Measurements from ENCODE around the gene CHN1.

Gene CHN1

GRCh38 chr2:174788291-174788929 is 216.8 kb downstream of the CHN1 start:
- TF ChIP-seq, protein P1, sequence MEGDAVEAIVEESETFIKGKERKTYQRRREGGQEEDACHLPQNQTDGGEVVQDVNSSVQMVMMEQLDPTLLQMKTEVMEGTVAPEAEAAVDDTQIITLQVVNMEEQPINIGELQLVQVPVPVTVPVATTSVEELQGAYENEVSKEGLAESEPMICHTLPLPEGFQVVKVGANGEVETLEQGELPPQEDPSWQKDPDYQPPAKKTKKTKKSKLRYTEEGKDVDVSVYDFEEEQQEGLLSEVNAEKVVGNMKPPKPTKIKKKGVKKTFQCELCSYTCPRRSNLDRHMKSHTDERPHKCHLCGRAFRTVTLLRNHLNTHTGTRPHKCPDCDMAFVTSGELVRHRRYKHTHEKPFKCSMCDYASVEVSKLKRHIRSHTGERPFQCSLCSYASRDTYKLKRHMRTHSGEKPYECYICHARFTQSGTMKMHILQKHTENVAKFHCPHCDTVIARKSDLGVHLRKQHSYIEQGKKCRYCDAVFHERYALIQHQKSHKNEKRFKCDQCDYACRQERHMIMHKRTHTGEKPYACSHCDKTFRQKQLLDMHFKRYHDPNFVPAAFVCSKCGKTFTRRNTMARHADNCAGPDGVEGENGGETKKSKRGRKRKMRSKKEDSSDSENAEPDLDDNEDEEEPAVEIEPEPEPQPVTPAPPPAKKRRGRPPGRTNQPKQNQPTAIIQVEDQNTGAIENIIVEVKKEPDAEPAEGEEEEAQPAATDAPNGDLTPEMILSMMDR (IDR thresholded peaks at IDR 0.05): no peak

- TF ChIP-seq, protein P1 (IDR thresholded peaks at IDR 0.05): no peak
Measured at GRCh38 chr2:174787487-174788205, 217.5 kb downstream of the CHN1 start.

DNA sequence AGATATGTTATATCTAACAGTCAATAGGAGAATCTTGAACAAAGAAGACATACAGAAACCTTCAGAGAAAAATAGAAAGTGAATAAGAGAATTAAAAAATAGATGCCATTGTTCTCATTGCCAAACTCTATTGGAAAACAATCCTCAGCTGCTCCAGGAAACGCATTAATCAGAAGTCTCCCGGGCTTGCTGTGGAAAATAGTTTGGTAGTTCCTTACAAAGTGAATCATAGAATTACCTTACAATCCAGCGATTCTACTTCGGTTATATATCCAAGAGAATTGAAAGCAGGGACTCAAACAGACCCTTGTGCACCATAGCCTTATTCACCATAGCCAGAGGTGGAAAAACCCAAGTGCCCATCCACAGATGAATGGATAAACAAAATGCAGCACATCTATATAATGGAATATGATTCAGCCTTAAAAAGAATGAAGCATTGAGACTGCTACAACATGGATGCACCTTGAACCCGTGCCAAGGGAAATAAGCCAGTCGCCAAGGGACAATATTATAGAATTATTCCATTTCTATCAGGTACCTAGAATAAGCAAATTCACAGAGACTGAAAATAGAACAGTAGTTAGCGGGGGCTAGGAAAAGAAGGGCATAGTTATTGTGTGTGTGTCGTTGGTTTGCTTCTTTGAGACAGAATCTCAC is 219.0 kb downstream of the CHN1 start:
- TF ChIP-seq, protein P1 (IDR thresholded peaks at IDR 0.05): no peak

GRCh38 chr2:174785481-174785880 is 219.7 kb downstream of the CHN1 start:
- TF ChIP-seq, protein P1 (IDR thresholded peaks at IDR 0.05): no peak

GRCh38 chr2:174784909-174785308 is 220.3 kb downstream of the CHN1 start:
- TF ChIP-seq, protein P1 (IDR thresholded peaks at IDR 0.05): no peak

- TF ChIP-seq, protein P1 (IDR thresholded peaks at IDR 0.05): no peak
Measured at GRCh38 chr2:174784316-174784715, 220.9 kb downstream of the CHN1 start.

- TF ChIP-seq, protein P1 (IDR thresholded peaks at IDR 0.05): no peak
Measured at GRCh38 chr2:174781996-174782395, 223.2 kb downstream of the CHN1 start.
